K562 (cell line): ENCODE measurements around the gene GUCY2D. TPM values are rescaled to one million over a fixed set of nuclear protein-coding genes. Genes with fewer than 3 reads are reported as not detected.

ENCODE experiments used
- ATAC-seq: fragments of 200-7000 bp; cut with Tn5 transposase; 3 replicates; pipeline ENCODE4 v1.9.1; 2020; ENCODE audit warnings: moderate library complexity
- BruUV-seq: library from RNA; stranded (reverse); fragments of 400-500 nt; replicated peaks from 2 replicates; lab custom pipeline; 2021; lab: Mats Ljungman, UMichigan
- CTCF ChIA-PET: fragments of 300-600 bp; formaldehyde crosslinking; extraction: SDS; loops from one replicate; lab custom pipeline; 2021; ENCODE audit warnings: low intra/inter-chr PET ratio; lab: Yijun Ruan, JAX
- POLR2A ChIA-PET: fragments of 300-600, 350-650 bp; sonication (Branson Sonifier 250); formaldehyde crosslinking; extraction: SDS; loops from one replicate; lab custom pipeline; 2021; ENCODE audit warnings: antibody characterized with exemption, inconsistent platforms; lab: Yijun Ruan, JAX
- DNase-seq, 4 experiments: peaks; one replicate each; pipeline versions ENCODE4 v3.0.0 to v3.0.0-alpha.2; 2011 to 2018; ENCODE audit warnings: low spot score in 3 of 4, mixed read lengths in 3 of 4; ENCODE audit errors: extremely low read depth in 1 of 4
- FAIRE-seq: peaks from 2 replicates; lab custom pipeline; 2011; peaks lifted over from hg19 to GRCh38; lab: Jason Lieb, UNC
- H2AFZ ChIP-seq: 2 replicates; pipeline ENCODE4 v1.6.0; 2011; ENCODE audit warnings: low read depth, low read length, control low read depth, inconsistent platforms
- H3K27ac ChIP-seq: fragments of 200-600 bp; 3 replicates; pipeline ENCODE4 v1.8.0; 2011; ENCODE audit warnings: low read depth, mild to moderate bottlenecking, control low read depth, inconsistent platforms, low read length, moderate library complexity, mixed read lengths; ENCODE audit errors: extremely low read depth
- H3K27me3 ChIP-seq, 2 experiments: fragments of 300-600 bp in 1 of 2; 2 replicates in 1 of 2; 3 replicates in 1 of 2; pipeline versions ENCODE4 v1.6.0 to v1.8.0; 2011; ENCODE audit warnings: inconsistent platforms in 2 of 2, low read length in 2 of 2, mild to moderate bottlenecking in 1 of 2, mixed read lengths in 1 of 2, moderate library complexity in 1 of 2; ENCODE audit not compliant: control insufficient read depth in 2 of 2, insufficient read depth in 2 of 2
- H3K36me3 ChIP-seq: fragments of 300-600 bp; 3 replicates; pipeline ENCODE4 v1.8.0; 2011; ENCODE audit warnings: mild to moderate bottlenecking, low read length, inconsistent platforms; ENCODE audit not compliant: control insufficient read depth, insufficient read depth
- H3K4me1 ChIP-seq, 2 experiments: fragments of 200-600 bp in 1 of 2; replicated peaks in 1 of 2; 2 replicates in 1 of 2; 3 replicates in 1 of 2; pipeline versions ENCODE4 v1.5.1 to v1.8.0; 2011; ENCODE audit warnings: inconsistent platforms in 2 of 2, low read length in 2 of 2, mild to moderate bottlenecking in 1 of 2, mixed read lengths in 1 of 2, moderate library complexity in 1 of 2; ENCODE audit not compliant: control insufficient read depth in 2 of 2, insufficient read depth in 2 of 2
- H3K4me2 ChIP-seq: 2 replicates; pipeline ENCODE4 v1.6.1; 2011; ENCODE audit warnings: low read length, control low read depth, inconsistent platforms, mixed read lengths; ENCODE audit not compliant: insufficient read depth
- H3K4me3 ChIP-seq: fragments of 200-600 bp; sonication (generic), shearing (Covaris generic); 2 replicates; pipeline ENCODE4 v1.5.1; 2016; ENCODE audit warnings: control low read depth, inconsistent platforms
- H3K79me2 ChIP-seq: fragments of 200-600 bp; 3 replicates; pipeline ENCODE4 v1.8.0; 2011; ENCODE audit warnings: low read length, inconsistent platforms; ENCODE audit not compliant: control insufficient read depth, insufficient read depth
- H3K9ac ChIP-seq, 2 experiments: 2 replicates each; pipeline versions ENCODE4 v1.6.0 to v1.6.1; 2011; ENCODE audit warnings: low read depth in 2 of 2, low read length in 2 of 2, control low read depth in 1 of 2, inconsistent platforms in 1 of 2, mild to moderate bottlenecking in 1 of 2, mixed read lengths in 1 of 2; ENCODE audit not compliant: insufficient read depth in 1 of 2
- H3K9me1 ChIP-seq: one replicate; pipeline ENCODE4 v1.6.0; 2011; ENCODE audit warnings: inconsistent platforms, mild to moderate bottlenecking, low read length, moderate library complexity; ENCODE audit not compliant: control insufficient read depth, insufficient read depth
- H3K9me3 ChIP-seq: replicated peaks from 2 replicates; pipeline ENCODE4 v1.5.1; 2011; ENCODE audit warnings: low read depth, low read length, inconsistent platforms; ENCODE audit not compliant: control insufficient read depth, insufficient read depth
- H4K20me1 ChIP-seq: replicated peaks from 2 replicates; pipeline ENCODE4 v1.6.1; 2011; ENCODE audit warnings: low read length, inconsistent platforms, mixed read lengths; ENCODE audit not compliant: control insufficient read depth, insufficient read depth
- BHLHE40 ChIP-seq: IDR thresholded peaks from 2 replicates; pipeline ENCODE4 v1.6.1; 2011; ENCODE audit warnings: low read length, improper control_type of control experiment
- C11orf30 ChIP-seq: fragments of 450-650 bp; IDR thresholded peaks from 2 replicates; pipeline ENCODE4 v1.6.1; 2016; ENCODE audit warnings: low read depth, mild to moderate bottlenecking
- EP400 ChIP-seq: fragments of 450-650 bp; IDR thresholded peaks from 2 replicates; pipeline ENCODE4 v1.6.1; 2017; ENCODE audit warnings: antibody characterized with exemption, mild to moderate bottlenecking, moderate library complexity
- ERF ChIP-seq: fragments of 450-650 bp; formaldehyde crosslinking; IDR thresholded peaks from 2 replicates; pipeline ENCODE4 v1.4.0; 2020; ENCODE audit warnings: mild to moderate bottlenecking, mixed read lengths
- GTF2F1 ChIP-seq: IDR thresholded peaks from 2 replicates; pipeline ENCODE4 v1.6.1; 2011; ENCODE audit warnings: low read depth, low read length, improper control_type of control experiment
- ILF3 ChIP-seq: fragments of 450-650 bp; IDR thresholded peaks from 2 replicates; pipeline ENCODE4 v1.6.1; 2018; ENCODE audit warnings: antibody characterized with exemption, mild to moderate bottlenecking, moderate library complexity, borderline replicate concordance
- ILK ChIP-seq: fragments of 450-650 bp; IDR thresholded peaks from 2 replicates; pipeline ENCODE4 v1.6.1; 2016; ENCODE audit warnings: missing genetic modification characterization, low read depth, mild to moderate bottlenecking, missing compliant biosample characterization, moderate library complexity, borderline replicate concordance
- MAX ChIP-seq: sonication (generic); formaldehyde crosslinking; IDR thresholded peaks from 2 replicates; pipeline ENCODE4 v1.9.0; 2022; ENCODE audit warnings: mild to moderate bottlenecking, missing genetic modification reagents
- NFE2 ChIP-seq: IDR thresholded peaks from 2 replicates; pipeline ENCODE4 v1.6.1; 2014; ENCODE audit warnings: antibody characterized with exemption, low read depth
- NFYB ChIP-seq: IDR thresholded peaks from 2 replicates; pipeline ENCODE4 v1.6.1; 2011; ENCODE audit warnings: mild to moderate bottlenecking, moderate library complexity; ENCODE audit not compliant: insufficient read length; ENCODE audit errors: extremely low read depth
- POLR2AphosphoS5 ChIP-seq: IDR thresholded peaks from 2 replicates; pipeline ENCODE4 v1.6.1; 2011; ENCODE audit warnings: mild to moderate bottlenecking, low read depth, low read length, moderate library complexity; ENCODE audit not compliant: control insufficient read depth, insufficient read depth
- PTBP1 ChIP-seq: fragments of 200-400 bp; formaldehyde crosslinking; IDR thresholded peaks from 2 replicates; pipeline ENCODE4 v1.6.1; 2017; ENCODE audit warnings: low read depth, low read length
- RB1 ChIP-seq: fragments of 450-650 bp; IDR thresholded peaks from 2 replicates; pipeline ENCODE4 v1.6.1; 2017; ENCODE audit warnings: low read depth, mild to moderate bottlenecking
- RNF2 ChIP-seq: sonication (generic); IDR thresholded peaks from 2 replicates; pipeline ENCODE4 v1.6.1; 2016
- SUPT5H ChIP-seq: fragments of 450-650 bp; IDR thresholded peaks from 2 replicates; pipeline ENCODE4 v1.6.1; 2016
- TEAD4 ChIP-seq, 2 experiments: sonication (generic) in 1 of 2; formaldehyde crosslinking in 1 of 2; IDR thresholded peaks; 2 replicates each; pipeline versions ENCODE4 v1.6.1 to v1.8.0; 2012 to 2022; ENCODE audit warnings: borderline replicate concordance in 1 of 2, inconsistent platforms in 1 of 2, low read length in 1 of 2, mild to moderate bottlenecking in 1 of 2, missing genetic modification reagents in 1 of 2
- TOE1 ChIP-seq, 2 experiments: fragments of 450-650 bp in 1 of 2; sonication (generic) in 1 of 2; formaldehyde crosslinking in 1 of 2; IDR thresholded peaks; 2 replicates each; pipeline versions ENCODE4 v1.7.1 to v1.8.0; 2016 to 2022; ENCODE audit warnings: borderline replicate concordance in 2 of 2, mild to moderate bottlenecking in 2 of 2, antibody characterized with exemption in 1 of 2, inconsistent platforms in 1 of 2, low read depth in 1 of 2, missing genetic modification reagents in 1 of 2, moderate library complexity in 1 of 2
- ZNF77 ChIP-seq: fragments of 250-450 bp; sonication (Bioruptor Pico); IDR thresholded peaks from 2 replicates; pipeline ENCODE4 v1.5.0; 2020
- WGBS: fragments of 100-300 bp; shearing (Covaris generic); methylation state at CpG from one replicate; pipeline ENCODE4 v1.1.6; 2016; ENCODE audit warnings: low coverage, mixed read lengths; ENCODE audit not compliant: insufficient coverage; ENCODE audit errors: missing lambda C conversion rate; 5-methylcytosine and 5-hydroxymethylcytosine counted together
- in situ Hi-C: fragments of 300-500 bp; cut with MboI; formaldehyde crosslinking; loops from 4 replicates; pipeline ENCODE4 v1.15.0; 2018; ENCODE audit warnings: inconsistent platforms, mixed read lengths
- intact Hi-C: fragments of 100-400 bp; cut with micrococcal nuclease; formaldehyde crosslinking; loops from 2 replicates; pipeline ENCODE4 v1.14.2; 2022
- polyA plus RNA-seq, 8 experiments: library from polyadenylated mRNA; depleted of rRNA in 4 of 8; stranded (reverse) in 5 of 8; unstranded in 3 of 8; fragments of >200 nt; fragmentation: Nextera tagmentation in 2 of 8; fragmentation: Illumina TruSeq in 1 of 8; extraction: Ambion mirVana in 2 of 8; extraction: Trizol in 1 of 8; gene quantifications; 2 replicates each; pipeline versions ENCODE4 v1.2.1 to v1.2.3, GENCODE V29; 2011 to 2014; ENCODE audit warnings: inconsistent platforms in 1 of 8, missing spikeins in 1 of 8
- total RNA-seq, 7 experiments: library from RNA; depleted of rRNA in 6 of 7; stranded (reverse); fragments of >200 nt in 6 of 7; fragmentation: Illumina TruSeq in 2 of 7; extraction: Trizol in 2 of 7; gene quantifications; 2 replicates each; pipeline versions ENCODE4 v1.2.1 to v1.2.3, GENCODE V29; 2011 to 2021; ENCODE audit warnings: low replicate concordance in 1 of 7

The GUCY2D gene
- total and polyA plus RNA-seq, 9 of the 15 experiments (the other 6 are each of a cell fraction or from before 2014, with no cell fraction given): 0.05 TPM; not detected in 8

- no peak for DNase-seq
- no peak for ATAC-seq
- Histone ChIP-seq H3K4me1 (peaks cover 0 to 5% of the 10 kb centered on the region in 2 experiments; a peak in 1 of 5 replicates), H3K79me2 (no peaks in the 10 kb centered on the region), H2AFZ (no peak overlapping the region), H3K9me1 (no peaks in the 10 kb centered on the region), H3K4me2 (no peak overlapping the region), H3K4me3 (no peak overlapping the region), H3K27me3 (peaks cover 6 to 36% of the 10 kb centered on the region in 2 experiments), H4K20me1 (no peaks in the 10 kb centered on the region), H3K9ac (no peak overlapping the region), H3K9me3 (no peaks in the 10 kb centered on the region), H3K36me3 (no peaks in the 10 kb centered on the region), H3K27ac (no peak overlapping the region)
- ChIA-PET CTCF (no interaction called here), POLR2A (interaction anchor here (0.6 to 0.8 kb wide), 2 partner anchors 73 to 1236 kb away, joined by 3 read pairs; no protein-coding TSS in a partner anchor)
- 6% methylated on average over 9 of the region's 9 CpGs for WGBS
- intact Hi-C loops: no loop called here
- in situ Hi-C loops: loop anchor here (5.0 to 10.0 kb wide), 2 partner anchors 68 to 240 kb away; partner anchors contain the start of gene RNF227
- FAIRE-seq: no peak
- no TSS peak for BruUV-seq
- TF ChIP-seq TEAD4 (IDR thresholded peaks at IDR 0.05; ENCODE audit: low read length) (no peak), TEAD4 (CRISPR knock-in tag; IDR thresholded peaks at IDR 0.05; ENCODE audit: borderline replicate concordance) (no peak), SUPT5H (no peak), BHLHE40 (no peak), MAX (CRISPR knock-in tag) (no peak), EP400 (no peak), RB1 (no peak), ERF (CRISPR knock-in tag) (no peak), NFE2 (no peak), RNF2 (no peak), ILK (tag) (no peak), ZNF77 (CRISPR knock-in tag) (no peak), PTBP1 (no peak), TOE1 (IDR thresholded peaks at IDR 0.05; ENCODE audit: borderline replicate concordance) (no peak), TOE1 (CRISPR knock-in tag; IDR thresholded peaks at IDR 0.05; ENCODE audit: borderline replicate concordance, low read depth) (no peak), POLR2AphosphoS5 (no peak), ILF3 (no peak), NFYB (no peak), C11orf30 (no peak), GTF2F1 (no peak)
Measured at GRCh38 chr17:7984904-7985303, 17.5 kb upstream of the GUCY2D start.
